CD4-positive, alpha-beta T cell treated with Interleukin-1 beta for 1 hour (primary cell): ENCODE data around the gene LRFN4.

ENCODE experiments used
- DNase-seq, 2 donors: peaks; one replicate each; pipeline ENCODE4 v3.0.0-alpha.2; 2020 to 2022

Gene LRFN4

DNA sequence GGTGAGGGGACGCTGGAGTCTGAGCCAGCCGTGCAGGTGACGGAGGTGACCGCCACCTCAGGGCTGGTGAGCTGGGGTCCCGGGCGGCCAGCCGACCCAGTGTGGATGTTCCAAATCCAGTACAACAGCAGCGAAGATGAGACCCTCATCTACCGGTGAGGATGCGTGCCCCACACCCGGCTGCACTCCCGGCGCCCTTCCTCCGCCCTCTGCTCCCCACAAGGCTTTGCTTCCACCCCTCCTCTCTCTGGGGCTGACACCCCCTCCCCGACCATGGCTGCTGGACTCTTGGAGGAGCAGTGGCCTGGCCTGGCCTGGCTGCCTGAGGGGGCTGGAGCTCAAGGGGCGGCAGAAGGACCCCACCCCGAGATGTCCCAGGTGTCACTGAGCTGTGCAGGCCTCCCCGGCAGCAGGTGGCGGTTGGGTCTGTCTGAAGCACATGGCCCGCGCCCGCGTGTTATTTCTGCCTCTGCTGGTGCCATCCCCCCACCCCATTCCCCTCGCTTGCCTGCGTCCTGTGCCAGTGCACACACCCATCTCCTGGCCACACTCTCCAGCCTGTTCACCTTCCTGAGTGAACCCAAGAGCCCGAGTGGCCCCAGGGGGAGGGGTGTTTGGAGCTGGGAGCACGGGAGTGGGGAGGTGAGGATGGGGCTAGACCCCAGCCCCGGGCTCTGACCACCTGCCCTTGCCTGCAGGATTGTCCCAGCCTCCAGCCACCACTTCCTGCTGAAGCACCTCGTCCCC, 2.2 kb downstream of the LRFN4 start:
- DNase-seq, result no peak

- no peak for DNase-seq
Observed at GRCh38 chr11:66859686-66860448, 3.0 kb downstream of the LRFN4 start.

DNA sequence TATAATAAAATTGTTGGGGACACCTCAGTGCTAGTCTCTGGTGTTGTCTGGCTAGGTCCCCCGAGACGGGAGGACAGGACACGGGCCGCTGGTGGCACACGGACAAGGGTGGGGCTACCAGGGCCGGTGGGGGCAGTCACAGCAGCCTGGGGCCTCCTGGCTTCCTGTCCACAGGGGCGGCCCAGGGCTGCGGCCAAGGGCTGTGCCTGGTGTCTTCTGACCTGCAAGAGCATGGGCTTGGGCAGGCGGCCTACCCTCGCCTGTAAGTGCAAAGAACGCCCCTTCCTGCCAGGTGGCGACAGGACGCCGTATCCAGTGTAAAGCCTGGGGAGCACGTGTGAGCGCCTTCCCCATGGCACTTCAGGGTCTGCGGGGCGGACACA, 3.6 kb downstream of the LRFN4 start:
- DNase-seq, result no peak

GRCh38 chr11:66861038-66861773, 4.3 kb downstream of the LRFN4 start:
- DNase-seq, result no peak

- DNase-seq, result no peak
Observed at GRCh38 chr11:66861774-66862558, 5.1 kb downstream of the LRFN4 start.

DNA sequence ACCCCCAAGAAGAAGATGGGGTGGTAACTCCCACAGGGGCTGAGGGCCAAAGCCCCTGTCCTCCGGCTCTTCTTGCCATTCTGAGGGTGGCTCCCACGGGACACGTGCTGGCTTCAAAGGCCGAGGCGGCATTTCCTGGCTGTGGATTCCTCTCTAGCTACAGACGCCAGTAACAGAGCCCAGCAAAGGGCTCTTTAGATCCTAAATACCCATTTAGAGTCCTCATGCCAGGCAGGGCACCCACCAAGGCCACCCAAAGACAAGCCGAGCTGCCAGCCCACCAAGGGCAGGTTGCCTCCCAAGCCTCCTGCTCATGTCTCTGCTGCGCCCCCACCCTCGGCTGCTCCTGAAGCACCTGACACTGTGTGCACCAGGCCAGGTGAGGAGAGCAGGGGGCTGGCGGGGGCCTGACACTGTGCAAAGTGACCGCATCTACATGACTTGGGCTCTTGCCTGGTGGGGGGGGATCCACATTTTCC, 5.7 kb downstream of the LRFN4 start:
- no peak for DNase-seq

DNA sequence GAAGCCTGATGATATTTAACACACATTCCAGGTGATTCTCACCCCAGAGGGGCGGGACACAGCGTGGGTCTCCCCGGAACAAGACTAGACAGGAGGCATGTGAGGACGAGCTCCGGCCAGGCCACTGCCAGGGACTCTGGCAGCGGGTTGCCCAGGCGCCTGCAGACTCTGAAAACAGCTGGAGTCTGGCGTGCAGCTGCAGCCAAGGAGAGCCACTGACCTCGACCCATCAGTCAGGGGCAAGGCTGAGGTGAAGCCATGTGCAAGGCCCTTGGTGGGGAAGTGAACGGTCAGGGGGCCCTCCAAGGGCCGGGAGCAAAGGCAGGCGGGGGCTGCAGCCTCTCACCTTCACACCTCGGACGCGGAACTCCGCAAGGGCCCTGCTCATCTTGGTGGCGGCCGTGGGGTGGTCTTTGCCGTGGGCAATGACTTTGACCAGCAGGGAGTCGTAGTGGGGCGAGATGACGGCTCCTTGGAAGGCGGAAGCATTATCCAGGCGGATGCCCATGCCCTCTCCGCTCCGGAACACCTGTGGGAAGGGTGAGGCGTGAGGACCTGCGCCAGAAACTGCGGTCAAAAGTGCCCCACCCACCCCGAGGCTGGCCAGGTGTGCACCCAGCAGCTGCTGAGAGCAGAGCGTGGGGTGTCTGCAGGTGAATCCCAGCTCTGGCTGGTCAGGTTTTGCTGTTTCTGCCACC, 6.7 kb downstream of the LRFN4 start:
- no peak for DNase-seq

DNA sequence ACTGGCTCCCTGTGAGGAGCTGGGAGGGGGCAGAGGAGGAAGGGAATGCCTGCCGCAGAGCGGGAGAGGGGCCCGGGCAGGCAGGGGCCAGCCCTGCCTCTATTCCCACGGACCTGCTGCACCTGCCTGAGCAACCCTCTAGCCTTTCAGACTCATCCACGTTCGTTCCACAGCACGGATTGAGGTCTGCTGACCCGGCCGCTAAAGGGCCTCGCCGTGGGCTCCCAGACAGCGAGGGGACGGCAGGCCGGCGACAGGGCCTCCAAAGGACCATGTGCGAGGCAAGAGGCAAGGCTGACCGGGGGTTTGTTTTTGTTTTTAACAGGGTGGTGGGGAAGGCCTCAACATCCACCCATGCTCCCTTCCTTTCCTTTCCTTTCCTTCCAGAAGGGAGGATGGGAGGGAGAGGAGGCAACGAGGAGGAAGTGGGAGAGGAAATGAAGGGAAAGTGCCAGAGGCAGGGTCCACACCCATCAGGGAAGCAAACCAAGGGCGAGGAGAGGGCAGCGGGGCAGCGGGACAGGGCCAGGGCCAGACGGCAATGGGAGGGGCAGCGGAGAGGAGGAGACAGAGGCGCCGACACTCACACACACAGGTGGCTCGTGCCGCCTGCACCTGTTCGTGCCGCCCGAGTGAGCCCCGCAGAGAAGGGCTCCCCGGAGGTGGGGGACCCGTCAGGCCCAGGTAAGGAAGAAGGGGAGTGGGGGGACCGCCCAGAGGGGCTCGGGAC, 7.5 kb downstream of the LRFN4 start:
- no peak for DNase-seq

DNA sequence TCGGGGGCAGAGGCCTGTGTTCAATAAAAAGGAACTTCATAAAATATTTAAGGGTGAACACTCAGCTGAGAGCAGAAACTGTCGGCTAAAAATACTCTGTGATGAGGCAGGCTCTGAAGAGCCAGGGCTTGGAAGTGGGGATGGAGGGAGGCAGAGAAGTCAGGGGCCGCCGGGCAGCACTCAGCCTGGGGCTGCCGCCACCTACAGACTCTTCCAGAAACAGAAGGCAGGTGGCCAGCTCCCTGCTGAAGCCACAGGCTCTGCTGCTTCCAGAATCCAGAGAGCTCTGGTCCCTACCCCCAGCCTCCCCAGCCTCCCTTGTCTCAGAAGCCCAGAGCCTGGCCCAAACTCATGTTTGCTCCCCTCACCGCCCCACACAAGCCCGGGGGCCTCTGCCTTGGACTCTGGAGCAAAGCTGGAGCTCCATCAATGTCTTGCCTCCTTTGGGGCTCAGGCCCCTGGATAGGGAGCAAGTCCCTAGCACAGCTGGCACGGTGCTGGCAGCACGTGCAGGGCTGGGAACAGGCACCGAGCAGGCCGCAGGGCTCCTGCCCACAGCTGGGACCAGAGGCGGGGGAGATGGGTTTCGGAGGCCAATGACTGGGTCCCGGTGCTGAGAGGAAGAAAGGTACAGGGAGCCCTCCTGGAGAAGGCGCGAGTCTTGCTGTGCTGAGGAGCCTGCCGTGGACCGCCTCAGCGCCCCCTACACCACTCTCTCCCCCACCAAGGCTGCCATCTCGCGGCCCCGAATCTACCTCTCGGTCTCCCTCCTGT, 8.2 kb downstream of the LRFN4 start:
- no peak for DNase-seq

- DNase-seq, result no peak
Observed at GRCh38 chr11:66866007-66866406, 9.1 kb downstream of the LRFN4 start.

DNA sequence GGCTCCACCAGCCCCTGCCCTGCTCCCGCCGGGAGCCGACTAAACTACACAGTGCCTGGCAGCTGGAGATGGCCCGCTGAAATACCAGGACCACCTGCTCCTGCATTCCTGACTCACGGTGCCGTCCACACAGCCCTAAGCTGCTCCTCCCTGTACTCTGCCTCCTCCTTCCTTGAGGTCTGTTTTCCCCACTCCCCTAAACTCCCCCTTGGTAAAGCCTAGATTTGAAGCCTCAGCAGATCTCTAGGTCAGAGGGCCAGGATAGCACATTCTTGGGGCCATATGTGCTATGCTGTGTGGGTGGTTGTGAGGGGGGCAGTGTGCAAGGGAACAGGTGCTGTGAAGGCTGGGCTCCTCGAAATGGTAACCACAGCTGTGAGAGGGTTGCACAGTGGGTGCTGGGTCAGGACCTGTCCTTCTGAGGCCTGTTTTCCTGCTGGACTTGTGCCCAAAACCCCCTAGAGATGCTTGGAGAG, 9.7 kb downstream of the LRFN4 start:
- no peak for DNase-seq

DNA sequence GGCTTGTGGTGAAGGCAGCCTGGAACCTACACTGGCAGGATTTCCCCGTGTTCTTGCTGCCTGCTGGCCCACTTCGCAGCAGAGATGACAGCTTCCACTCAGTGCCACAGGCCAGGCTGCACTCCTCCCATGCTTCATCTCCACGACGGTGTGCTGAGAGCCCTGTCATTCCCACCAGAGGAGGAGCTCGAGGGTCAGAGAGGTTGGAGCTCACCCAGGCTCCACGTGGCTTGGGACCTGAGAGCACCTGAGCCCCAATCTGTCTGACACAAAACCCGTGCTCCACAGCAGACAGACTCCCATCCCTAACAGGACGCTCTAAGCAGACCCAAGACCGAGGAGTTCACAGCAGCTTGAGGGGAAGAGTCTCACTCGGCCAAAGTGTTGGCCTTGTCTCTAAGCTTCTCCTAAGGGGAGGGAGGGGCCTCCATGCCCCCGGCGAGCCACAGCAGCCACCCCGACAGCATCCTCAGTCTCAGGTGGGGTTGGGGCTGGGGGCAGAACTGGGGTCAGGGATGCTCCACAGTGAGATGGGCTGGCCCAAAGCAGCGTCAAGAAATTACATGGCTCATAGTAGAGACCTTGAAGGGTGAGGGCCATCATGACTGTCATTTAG, 10.7 kb downstream of the LRFN4 start:
- DNase-seq, result no peak

DNA sequence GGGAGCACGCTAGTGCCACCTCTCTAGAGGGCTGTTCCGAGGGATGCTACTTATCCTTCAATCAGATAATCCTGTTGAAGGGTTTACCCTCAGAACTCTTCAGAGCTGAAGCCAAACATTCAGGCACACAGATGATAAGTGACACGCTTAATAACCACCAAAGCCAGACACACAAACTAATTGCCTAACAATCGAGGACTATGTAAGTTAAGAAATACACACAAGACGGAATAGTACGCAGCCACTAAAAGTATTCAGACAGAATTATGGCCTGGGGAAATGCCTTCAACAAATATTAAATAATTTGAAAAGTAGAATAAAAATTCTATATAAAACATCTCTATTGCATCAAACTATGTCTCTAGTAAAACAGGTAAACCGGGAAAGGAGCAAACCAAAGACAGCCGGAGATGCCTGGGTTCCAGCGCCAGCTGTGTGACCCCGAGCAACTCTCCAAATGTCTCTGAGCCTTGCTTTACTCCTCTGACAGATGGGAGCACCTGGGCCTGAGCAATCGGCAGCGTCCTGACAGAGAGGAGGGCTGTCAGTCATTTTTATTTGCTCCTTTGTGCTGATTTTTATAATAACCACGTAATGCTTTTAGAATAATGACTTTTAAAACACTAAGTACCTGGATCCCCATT, 11.3 kb downstream of the LRFN4 start:
- no peak for DNase-seq

DNA sequence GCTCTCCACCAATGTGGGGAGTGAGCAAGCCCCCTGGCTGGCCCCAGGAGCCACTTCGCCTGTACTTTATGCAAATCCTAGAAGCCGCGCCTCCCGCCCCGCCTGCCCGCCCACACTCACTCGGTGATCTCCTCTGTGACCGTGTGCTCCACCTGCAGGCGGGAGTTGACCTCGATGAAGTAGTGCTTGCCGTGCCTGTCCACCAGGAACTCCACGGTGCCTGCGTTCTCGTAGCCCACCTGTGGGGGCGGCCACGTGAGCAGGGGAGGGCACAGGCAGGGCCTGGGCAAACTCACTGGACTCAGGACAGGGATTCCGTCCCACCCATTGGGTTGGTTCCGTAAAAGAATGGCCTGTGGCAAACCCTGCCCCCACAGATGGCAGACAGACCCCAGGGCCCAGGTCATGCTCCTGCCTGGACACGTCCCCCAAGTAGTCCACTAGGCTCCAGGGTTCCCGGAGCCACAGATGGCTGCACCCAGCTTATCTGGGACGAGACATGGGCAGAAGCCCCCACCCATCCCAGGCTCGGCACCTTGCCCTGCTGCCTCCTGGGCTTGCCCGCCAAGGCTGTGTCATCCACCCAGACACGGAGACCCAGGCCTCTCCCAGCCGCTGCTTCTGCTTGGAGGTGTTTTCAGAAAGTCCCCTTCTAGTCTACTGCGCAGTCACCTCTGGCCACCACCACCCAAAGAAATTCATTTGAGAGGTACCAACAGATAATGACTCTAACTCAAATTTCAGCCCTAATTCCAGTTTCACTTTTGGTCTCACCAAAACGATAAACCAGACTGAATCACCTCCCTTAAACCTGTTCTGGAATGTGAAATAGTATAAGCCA, 12.1 kb downstream of the LRFN4 start:
- DNase-seq, result peak; percentile 76 to 79

GRCh38 chr11:66869567-66869870, 12.7 kb downstream of the LRFN4 start:
- no peak for DNase-seq

GRCh38 chr11:66870131-66870530, 13.3 kb downstream of the LRFN4 start:
- no peak for DNase-seq

GRCh38 chr11:66870616-66871520, 14.0 kb downstream of the LRFN4 start:
- no peak for DNase-seq

DNA sequence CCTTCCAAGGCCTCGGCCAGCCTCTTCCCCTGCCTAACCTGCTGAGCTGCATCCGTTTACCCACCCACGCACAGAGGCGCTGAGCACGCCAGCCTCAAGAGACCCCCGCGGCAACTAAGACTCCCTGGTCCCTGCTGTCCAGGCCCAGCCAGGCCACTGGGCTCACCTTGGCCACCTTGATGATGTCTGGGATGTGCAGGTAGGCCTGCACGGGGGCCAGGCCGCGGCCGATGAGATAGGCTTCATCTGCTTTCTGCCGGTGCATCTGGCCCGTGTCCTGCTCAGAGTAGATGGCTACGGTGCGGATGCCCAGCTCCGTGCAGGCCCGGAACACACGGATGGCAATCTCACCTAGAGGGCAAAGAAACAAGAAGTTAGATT, 14.6 kb downstream of the LRFN4 start:
- DNase-seq, result no peak
